ENCODE data around the gene MTCH1. TPM values are rescaled to one million over a fixed set of nuclear protein-coding genes. Genes with fewer than 3 reads are reported as not detected.

The MTCH1 gene
- total RNA-seq, 2 donors from 2014 or later = 148 to 150 TPM

DNA sequence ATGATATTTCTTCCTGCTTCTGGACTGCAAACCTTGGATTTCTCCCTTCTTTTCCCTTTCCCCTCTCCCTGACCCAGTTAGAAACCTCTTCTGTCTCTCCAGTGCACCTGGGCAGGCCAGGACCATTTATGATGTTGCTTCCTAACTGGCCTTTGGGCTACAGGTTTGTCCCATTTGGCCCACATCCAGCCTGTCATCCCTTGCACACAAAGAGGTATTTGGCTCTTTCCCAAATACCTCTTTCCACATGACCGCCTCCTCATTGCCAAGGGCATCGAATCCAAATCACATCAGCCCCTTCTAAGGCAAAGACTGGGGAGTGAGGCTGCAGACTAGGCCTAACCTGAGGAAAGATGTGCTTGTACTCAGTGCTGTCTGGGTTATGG, 33.1 kb upstream of the MTCH1 start:
- intact Hi-C loops (cut with DNase I) = loop anchor here in 1 of 2 donors (5.0 to 10.0 kb wide), 2 partner anchors 134 to 252 kb away; partner anchors contain the start of gene C6orf89
- no peak for DNase-seq (ENCODE audit: low spot score)

DNA sequence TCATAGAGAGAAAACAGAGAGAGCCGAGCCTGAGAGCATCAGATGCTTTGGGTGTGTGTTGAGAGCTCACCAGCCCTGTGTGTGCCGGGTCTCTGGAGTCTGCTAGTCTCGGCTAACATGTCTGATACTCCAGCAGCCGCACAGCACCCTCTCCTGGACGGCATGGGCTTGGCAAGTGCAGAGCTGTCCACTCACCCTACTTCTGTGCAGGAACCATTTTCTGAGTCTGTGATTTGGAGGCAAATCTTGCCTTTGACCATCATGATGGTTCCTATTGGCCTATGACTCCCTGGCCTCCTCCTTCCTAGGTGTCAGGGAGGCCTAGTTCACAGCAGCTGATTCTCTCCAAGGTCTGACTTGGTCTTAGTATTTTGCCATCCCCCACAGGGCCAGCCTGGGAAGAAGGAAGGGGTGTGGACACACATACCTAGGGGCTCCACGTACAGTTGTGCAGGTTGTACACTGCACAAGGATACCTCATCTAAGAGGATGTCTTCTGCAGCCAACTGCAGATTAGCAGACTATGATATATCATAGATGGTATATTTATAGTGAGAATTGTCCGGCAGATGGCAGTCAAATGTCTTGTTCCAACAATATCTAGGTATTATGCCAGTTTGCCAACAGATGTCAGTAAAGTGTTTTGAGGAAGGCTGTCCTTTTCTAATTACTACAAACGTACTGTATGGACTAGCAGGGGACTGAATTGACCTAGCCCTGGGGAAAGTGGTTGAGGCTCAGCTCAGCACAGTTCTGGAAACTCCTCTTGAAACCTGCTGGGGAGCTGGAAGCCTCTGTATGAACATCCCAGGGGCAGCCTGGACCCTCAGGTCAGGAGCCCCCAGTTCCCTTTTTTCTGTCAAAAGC, 32.4 kb upstream of the MTCH1 start:
- intact Hi-C loops (cut with DNase I) = loop anchor here in 1 of 2 donors (5.0 to 10.0 kb wide), 2 partner anchors 134 to 251 kb away; partner anchors contain the start of gene C6orf89
- peak; percentile 96 for DNase-seq (ENCODE audit: low spot score)

DNA sequence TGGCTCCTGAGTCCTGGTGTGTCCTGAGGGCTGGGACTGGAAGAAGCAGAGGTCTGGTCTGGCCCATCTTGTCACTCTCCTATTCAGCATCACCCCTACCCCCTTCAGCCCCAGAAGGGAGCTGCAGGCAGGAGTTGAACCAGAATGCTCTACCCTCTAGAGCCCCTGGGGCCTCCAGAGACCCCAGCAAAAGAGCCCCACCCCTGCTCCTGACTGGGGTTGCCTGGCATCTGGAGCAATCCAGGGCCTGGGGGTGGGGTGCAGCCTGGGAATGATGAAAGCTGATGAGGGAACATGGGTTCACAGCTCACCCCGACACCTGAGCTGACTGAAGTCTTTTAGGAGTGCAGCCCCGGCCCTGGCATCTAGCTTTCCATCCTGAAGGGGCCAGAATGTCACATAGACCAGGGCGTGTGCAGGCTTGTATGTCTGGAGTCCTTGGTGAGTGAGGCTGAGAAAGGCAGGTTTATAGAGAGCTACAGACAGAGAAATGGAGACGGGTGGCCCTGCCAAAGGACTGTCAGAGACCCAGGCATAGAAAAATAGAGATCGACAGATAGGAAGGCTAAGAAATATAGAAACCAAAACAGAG, 31.7 kb upstream of the MTCH1 start:
- DNase-seq (ENCODE audit: low spot score) = no peak
- intact Hi-C loops (cut with DNase I) = loop anchor here in 1 of 2 donors (5.0 to 10.0 kb wide), 2 partner anchors 133 to 250 kb away; partner anchors contain the start of gene C6orf89

DNA sequence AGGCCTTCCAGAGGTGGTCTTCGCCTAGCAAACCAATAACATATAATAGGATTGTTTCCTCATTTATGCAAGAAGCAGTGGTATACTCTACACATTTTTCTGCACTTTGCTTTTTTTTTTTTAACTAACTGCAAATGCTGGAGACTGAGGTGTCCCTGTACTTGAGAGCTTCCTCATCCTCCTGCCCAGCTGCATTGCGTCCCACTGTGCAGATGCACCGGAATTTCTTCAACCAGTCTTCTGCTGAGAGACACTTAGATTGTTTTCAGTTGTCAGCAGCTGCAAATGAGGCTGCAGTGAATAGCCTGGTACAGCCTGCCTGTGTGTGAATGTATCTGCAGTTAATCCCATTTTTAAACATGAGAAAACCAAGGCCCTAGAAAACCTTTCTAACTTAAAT, 31.0 kb upstream of the MTCH1 start:
- DNase-seq (ENCODE audit: low spot score) = no peak
- intact Hi-C loops (cut with DNase I) = loop anchor here in 1 of 2 donors (5.0 to 10.0 kb wide), 2 partner anchors 132 to 250 kb away; partner anchors contain the start of gene C6orf89

DNA sequence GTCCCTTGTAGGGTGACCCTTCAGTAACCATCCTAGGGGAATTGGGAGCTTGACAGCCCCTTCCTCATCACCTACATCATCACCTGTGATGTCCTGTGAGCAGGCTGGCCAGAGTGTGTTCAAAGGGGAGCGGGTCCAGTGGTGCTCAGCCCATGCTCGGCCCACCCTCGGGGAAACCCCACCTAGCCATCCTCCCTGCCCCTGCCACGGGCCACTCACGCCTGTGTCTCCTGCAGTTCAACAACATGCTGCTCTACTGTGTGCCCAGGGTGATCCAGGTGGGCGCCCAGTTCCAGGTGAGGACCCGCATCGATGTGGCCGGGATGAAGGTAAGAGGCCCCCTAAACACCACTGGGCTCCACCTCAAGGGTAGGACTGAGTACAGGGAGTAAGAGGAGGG, 29.5 kb upstream of the MTCH1 start:
- intact Hi-C loops (cut with DNase I) = loop anchor here in 1 of 2 donors (5.0 to 10.0 kb wide), 2 partner anchors 131 to 248 kb away; partner anchors contain the start of gene C6orf89

DNA sequence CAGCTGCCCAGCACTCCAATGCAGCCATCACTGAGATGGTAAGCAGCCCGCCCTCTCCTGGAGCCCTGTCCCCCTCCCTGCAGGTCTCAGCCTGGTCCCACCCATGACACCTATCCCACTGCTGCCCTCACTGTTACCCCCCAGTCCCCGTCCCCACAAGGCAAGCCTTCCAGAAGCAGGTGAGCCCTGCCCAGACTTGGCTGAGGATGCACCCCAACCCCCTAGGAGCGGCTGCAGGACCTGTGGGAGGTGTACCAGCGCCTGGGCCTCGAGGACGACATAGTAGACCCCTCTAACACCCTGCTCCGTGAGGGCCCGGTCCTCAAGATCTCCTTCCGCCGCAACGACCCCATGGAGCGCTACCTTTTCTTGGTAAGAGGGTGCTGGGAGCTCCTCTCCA, 28.7 kb upstream of the MTCH1 start:
- intact Hi-C loops (cut with DNase I) = loop anchor here in 1 of 2 donors (5.0 to 10.0 kb wide), 2 partner anchors 130 to 247 kb away; partner anchors contain the start of gene C6orf89
- DNase-seq (ENCODE audit: low spot score) = no peak

More for the DNA sequence above, 29.5 kb upstream of the MTCH1 start:
- DNase-seq (ENCODE audit: low spot score) = no peak

DNA sequence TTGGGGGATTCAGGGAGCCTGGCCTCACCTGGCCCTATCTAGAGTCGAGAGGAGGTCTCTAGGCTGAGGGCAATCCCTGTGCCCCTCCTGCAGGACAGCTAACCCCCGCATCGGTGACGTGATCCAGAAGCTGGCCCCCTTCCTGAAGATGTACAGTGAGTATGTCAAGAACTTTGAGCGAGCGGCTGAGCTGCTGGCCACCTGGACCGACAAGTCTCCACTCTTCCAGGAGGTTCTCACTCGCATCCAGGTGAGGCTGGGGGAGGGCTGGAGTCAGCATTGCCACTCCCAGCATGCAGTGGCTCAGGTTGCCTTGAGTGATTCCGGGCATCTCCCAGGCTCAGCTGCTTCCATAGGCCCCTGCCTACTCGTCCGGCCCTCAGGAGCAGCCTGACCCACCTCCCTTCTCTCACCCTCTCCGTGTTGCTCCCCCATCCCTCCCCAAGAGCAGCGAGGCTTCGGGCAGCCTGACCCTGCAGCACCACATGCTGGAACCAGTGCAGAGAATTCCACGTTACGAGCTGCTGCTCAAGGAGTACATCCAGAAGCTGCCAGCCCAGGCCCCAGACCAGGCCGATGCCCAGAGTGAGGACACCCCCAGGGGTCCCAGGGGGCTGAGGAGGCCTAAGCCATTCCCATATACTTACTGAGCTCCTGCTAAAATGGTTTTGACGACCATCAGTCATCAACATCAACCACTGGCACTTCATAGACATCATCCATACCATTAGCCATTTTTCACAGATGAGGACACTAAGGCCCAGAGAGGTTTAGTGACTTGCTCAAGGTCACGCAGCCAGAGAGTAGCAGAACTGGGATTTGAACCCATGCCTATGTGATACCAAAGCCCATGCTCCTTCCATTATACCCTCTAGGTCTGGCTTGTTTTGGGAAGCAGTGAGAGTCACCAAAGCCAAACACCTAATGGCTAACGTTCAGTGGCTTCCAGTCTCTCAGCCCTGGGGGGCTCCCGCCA, 27.8 kb upstream of the MTCH1 start:
- intact Hi-C loops (cut with DNase I) = loop anchor here in 1 of 2 donors (10.0 kb wide), 1 partner anchor 129 kb away; the partner anchor contains the start of gene C6orf89

DNA sequence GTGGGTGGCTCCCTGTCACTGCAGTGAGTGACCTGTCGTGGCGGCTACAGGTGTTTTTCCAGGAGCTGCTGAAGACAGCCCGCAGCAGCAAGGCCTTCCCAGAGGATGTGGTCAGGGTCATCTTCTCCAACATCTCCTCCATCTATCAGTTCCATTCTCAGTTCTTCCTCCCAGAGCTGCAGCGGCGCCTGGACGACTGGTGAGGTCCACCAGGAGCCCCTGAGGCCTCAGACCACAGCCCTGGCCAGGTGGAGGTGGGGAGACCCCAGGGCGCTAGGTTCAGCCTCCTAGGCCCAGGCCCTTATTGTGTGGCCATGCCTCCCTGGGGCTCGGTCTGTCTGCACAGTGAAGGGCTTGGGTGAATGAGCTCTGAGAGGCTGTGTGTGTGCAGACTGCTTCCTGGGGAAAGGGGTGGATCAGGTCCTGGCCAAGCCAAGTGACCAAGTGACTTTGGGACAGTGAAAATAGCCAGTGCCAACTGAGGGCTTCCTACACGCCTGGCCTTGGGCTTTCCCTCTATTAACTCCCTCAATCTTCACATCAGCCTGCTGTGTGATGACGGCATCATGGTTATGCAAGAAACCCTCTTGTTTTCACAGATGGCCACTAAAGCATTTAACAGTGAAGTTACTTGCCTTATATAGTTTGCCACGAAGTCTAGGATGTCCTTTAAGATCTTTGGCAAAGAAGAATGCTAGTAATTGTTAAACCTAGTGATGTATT, 25.8 kb upstream of the MTCH1 start:
- DNase-seq (ENCODE audit: low spot score) = no peak

More for the DNA sequence above, 27.8 kb upstream of the MTCH1 start:
- no peak for DNase-seq (ENCODE audit: low spot score)

DNA sequence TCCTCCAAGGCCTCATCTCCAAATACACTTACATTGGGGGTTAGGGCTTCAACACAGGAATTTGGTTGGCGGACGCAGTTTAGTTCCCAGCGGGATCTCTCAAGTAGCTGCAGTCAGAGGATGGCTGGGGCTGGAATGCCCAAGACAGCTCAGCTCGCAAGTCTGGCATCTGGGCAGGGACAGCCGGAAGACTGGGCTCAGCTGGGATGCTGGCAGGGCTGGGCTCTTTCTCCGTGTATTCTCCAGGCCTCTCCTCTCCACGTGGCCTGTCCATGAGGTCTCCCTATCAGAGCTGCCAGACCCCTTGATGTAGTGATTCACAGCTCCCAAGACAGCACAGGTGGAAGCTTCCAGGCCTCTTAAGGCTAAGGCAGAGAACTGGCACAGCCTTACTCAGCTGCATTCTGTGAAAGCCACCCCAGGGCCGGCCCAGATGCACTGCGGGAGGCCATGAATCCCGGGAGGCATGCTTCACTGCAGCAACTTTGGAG, 24.5 kb upstream of the MTCH1 start:
- intact Hi-C loops (cut with DNase I) = loop anchor here in 1 of 2 donors (10.0 kb wide), 1 partner anchor 126 kb away; the partner anchor contains the start of gene C6orf89
- DNase-seq (ENCODE audit: low spot score) = no peak

More for the DNA sequence above, 25.8 kb upstream of the MTCH1 start:
- intact Hi-C loops (cut with DNase I) = loop anchor here in 1 of 2 donors (10.0 kb wide), 1 partner anchor 127 kb away; the partner anchor contains the start of gene C6orf89

DNA sequence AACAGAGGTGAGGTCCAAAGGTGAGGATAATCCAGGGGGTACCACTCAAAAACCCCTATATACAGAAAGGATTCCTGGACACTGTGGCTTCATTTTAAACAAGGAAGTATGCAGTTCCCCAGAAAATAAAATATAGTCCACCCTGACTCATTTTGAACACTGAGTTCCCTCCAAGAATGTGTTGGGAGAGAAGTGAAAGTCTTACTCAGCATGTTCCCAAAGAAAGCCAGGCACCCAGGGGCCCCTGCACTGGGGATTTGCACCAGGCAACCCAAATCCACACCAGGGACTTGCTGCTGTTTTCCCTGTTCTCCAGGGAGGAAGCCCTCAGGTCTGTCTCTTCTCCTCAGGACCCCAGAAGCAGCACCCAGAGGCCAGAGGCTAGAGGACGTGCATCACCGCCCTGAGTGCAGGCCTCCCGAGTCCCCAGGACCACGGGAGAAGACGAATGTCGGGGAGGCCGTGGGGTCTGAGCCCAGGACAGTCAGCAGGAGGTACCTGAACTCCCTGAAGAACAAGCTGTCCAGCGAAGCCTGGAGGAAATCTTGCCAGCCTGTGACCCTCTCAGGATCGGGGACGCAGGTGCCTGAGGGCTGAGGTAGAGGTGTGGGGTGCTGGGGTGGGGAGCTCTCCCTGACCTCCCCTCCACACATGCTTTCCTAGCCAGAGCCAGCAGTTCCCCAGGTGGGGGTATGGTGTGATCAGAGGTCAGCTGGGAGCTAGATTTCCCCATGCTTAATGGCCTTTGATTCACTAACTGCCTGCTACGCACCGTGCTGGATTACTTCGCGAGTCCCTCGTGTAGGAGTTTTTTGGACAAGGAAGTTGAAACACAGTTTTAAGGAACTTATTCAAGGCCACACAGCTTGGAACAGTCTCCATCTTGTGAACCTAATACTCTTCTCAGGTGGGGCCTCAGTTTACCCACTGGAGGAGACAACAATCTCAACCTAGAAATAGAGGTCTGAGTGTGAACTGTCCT, 22.8 kb upstream of the MTCH1 start:
- intact Hi-C loops (cut with DNase I) = no loop called here
- DNase-seq (ENCODE audit: low spot score) = no peak

DNA sequence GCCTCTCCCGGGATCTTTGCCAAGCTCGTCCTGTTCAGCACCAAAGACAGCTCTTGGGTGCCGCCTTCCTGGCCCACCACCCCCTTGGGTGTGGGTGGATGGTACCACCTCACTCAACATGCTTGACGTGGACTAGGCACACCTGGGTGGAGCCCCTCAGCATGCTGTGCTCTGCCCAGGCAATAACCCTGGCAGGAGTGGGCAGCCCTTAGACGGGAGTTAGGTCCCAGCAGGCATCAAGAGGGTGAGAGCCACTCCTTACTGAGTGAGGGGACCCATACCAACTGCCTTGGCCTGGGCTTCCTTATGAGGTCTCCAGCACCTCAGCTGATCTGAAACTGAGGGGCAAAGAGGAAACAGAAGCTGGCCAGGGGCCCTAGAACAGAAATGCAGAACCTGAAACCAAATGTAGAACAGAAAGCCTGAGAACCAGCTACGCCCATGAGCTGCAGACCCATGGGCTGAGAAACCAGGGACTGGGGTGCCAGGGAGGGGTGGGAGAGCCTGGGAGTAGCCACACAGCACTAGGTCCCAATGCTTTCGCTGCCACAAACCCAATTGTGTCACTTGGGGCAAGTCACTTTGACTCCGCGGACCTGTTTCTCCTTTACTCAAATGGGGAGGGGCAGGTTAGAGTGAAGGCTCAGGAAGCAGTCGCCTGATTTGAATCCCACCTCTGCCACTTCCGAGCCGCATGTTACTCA, 21.5 kb upstream of the MTCH1 start:
- intact Hi-C loops (cut with DNase I) = no loop called here
- DNase-seq (ENCODE audit: low spot score) = no peak

DNA sequence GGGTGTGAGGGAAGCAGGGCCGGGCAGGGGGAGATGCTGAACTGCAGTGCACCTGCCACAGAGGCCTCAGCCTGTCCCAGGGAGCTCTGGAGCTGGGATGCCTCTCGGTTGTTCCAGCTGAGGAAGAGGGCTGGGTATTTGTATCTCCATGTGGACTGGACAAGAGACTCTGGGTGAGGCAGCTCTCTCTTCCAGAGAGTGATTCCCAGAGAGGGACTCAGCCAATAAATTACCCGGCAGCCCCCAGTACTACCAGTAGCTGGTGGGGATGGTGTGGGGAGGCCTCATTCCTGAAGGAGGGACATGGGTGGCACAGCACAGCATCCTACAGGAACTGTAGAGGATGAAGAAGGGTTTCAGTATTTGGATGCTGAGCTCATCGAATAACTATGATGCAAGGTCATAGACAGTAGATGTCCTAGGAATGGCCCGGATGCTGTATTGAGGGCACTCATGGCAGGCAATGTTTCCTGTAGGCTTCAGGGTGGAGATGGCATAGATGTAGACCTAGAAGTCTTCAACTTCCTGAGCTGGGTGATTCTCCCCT, 20.9 kb upstream of the MTCH1 start:
- DNase-seq (ENCODE audit: low spot score) = no peak
- intact Hi-C loops (cut with DNase I) = no loop called here

DNA sequence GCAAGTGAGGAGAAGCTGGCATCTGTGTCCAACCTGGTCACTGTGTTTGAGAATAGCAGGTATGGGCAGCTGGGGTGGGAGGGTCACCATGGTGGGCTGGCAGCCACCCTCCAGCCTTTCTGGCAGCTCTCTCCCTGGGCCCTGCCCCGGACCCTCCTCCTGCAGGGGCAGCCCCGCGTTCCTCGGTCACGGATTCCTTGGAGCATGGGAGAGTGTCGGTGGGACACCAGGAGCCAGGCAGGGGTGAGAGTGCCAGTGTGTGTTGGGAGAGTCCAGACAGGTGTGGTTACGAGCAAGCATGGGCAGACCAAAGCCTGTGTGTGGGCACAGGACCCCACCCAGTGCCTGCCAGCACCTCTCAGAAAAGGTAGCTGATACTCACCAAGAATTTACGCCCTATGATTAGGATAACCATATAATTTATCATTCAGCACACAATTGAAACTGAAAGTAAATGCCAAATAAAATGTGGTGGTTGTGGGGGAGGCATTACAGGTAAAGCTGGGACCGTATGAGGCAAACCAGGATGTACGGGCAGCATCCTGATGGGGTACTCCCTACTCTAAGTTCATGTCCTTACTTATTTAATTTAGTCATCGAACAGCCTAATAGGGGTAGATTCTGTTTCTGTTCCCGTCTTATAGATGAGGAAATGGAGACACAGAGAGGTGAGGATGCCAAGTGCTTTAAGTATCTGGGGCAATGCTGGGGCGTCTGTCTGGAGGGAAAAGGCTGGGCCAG, 20.0 kb upstream of the MTCH1 start:
- intact Hi-C loops (cut with DNase I) = no loop called here
- no peak for DNase-seq (ENCODE audit: low spot score)

DNA sequence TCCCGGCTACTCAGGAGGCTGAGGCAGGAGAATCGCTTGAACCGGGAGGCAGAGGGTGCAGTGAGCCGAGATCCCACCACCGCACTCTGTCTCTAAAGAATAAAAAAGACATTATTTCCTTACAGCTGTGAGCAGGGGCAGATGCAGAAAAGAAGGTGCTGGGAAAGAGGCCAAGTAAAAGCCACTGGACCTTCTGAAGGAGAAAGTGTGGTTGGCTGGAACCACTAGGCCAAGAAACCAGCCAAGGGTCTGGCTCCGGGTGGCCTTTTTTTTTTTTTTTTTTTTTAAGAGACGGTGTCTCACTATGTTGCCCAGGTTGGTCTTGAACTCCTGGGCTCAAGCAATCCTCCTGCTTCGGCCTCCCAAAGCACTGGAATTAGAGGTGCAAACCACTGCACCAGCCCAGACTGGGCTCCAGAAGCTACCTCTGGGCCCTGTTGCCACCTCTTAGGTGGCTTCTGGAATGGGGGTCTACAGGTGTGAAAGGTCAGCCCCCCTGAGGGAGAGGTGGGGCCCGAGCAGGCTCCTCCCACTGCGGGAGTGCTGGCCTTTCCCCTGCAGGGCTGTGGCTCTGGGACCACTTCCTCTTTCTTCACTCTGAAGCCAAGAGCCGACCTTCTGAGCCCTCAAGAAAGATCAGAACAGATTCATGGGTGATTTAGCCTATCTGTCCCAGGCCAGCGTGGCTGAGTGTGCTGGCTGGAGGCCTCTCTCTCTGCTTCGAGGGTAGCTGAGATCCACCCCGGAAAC, 19.2 kb upstream of the MTCH1 start, which contains the start of gene FGD2:
Gene FGD2 (plus strand): TSS at position 595 of the 750 bp plus-strand sequence. CDS start 163 bp downstream, outside the sequence.
- no peak for DNase-seq (ENCODE audit: low spot score)

More for the DNA sequence above, 19.2 kb upstream of the MTCH1 start, which contains the start of gene FGD2:
- intact Hi-C loops (cut with DNase I) = no loop called here

All from posterior vena cava (tissue), 2 donors.